Measurements from ENCODE around the gene ZNF571.

The ZNF571 gene

GRCh38 chr19:37594304-37594981 lies at the start of gene ZNF571, which contains the start of gene ZNF540:
Gene ZNF571, minus strand, starts transcription at chr19:37594792. Its CDS starts 8,116 bp downstream, at chr19:37586676.
Gene ZNF540, plus strand, starts transcription at chr19:37594876. Its CDS starts 3,572 bp downstream, at chr19:37598448.
- DNase-seq (ENCODE audit: low read depth in 2 of 2) = peak; percentile 79 to 81

- no peak for DNase-seq (ENCODE audit: low read depth in 2 of 2)
Measured at GRCh38 chr19:37635076-37636056, 40.8 kb upstream of the ZNF571 start.

- peak; percentile 17 to 29 for DNase-seq (ENCODE audit: low read depth in 2 of 2)
Measured at GRCh38 chr19:37594982-37595382, 390 bp upstream of the ZNF571 start.

GRCh38 chr19:37593996-37594303 lies 642 bp downstream of the ZNF571 start:
- DNase-seq (ENCODE audit: low read depth in 2 of 2) = no peak

- no peak for DNase-seq (ENCODE audit: low read depth in 2 of 2)
Measured at GRCh38 chr19:37583340-37583739, 11.3 kb downstream of the ZNF571 start.

GRCh38 chr19:37572203-37572602 lies 22.4 kb downstream of the ZNF571 start:
- DNase-seq (ENCODE audit: low read depth in 2 of 2) = no peak

- no peak for DNase-seq (ENCODE audit: low read depth in 2 of 2)
Measured at GRCh38 chr19:37565370-37565669, 29.3 kb downstream of the ZNF571 start.

- no peak for DNase-seq (ENCODE audit: low read depth in 2 of 2)
Measured at GRCh38 chr19:37564624-37565369, 29.8 kb downstream of the ZNF571 start.

GRCh38 chr19:37563518-37563917 lies 31.1 kb downstream of the ZNF571 start:
- no peak for DNase-seq (ENCODE audit: low read depth in 2 of 2)

GRCh38 chr19:37551129-37551993 lies 43.2 kb downstream of the ZNF571 start:
- peak in 1 of 2 donors; percentile 3 for DNase-seq (ENCODE audit: low read depth in 2 of 2)

GRCh38 chr19:37537391-37537947 lies 57.1 kb downstream of the ZNF571 start:
- no peak for DNase-seq (ENCODE audit: low read depth in 2 of 2)

- no peak for DNase-seq (ENCODE audit: low read depth in 2 of 2)
Measured at GRCh38 chr19:37519890-37520289, 74.7 kb downstream of the ZNF571 start.

Measured in stimulated activated CD8-positive, alpha-beta memory T cell treated with anti-CD3 and anti-CD28 coated beads, Interleukin-2, amount 100 ng/mL, for 1 hour (primary cell).